Neuronal stem cell (in vitro differentiated cells): ENCODE results near the gene ZNF236.

ENCODE experiments used
- DNase-seq: peaks from one replicate; pipeline ENCODE4 v3.0.0-alpha.2; 2013; ENCODE audit warnings: low spot score
- H2AFZ ChIP-seq: one replicate; pipeline ENCODE4 v1.6.1; 2013; ENCODE audit warnings: mild to moderate bottlenecking, low read length, inconsistent platforms
- H2AK5ac ChIP-seq: 2 replicates; pipeline ENCODE4 v1.6.1; 2013; ENCODE audit warnings: low read depth, mild to moderate bottlenecking, inconsistent platforms, low read length, moderate library complexity, mixed read lengths
- H2BK120ac ChIP-seq: 2 replicates; pipeline ENCODE4 v1.6.1; 2013; ENCODE audit warnings: low read depth, mild to moderate bottlenecking, inconsistent platforms, low read length, moderate library complexity, mixed read lengths
- H2BK12ac ChIP-seq: one replicate; pipeline ENCODE4 v1.6.1; 2013; ENCODE audit warnings: low read length, inconsistent platforms
- H2BK15ac ChIP-seq: 2 replicates; pipeline ENCODE4 v1.6.1; 2013; ENCODE audit warnings: mild to moderate bottlenecking, low read length, inconsistent platforms, mixed read lengths
- H2BK5ac ChIP-seq: one replicate; pipeline ENCODE4 v1.6.1; 2013; ENCODE audit warnings: inconsistent platforms, mild to moderate bottlenecking, low read length, moderate library complexity
- H3K14ac ChIP-seq: one replicate; pipeline ENCODE4 v1.6.1; 2013; ENCODE audit warnings: low read length, inconsistent platforms
- H3K18ac ChIP-seq: 2 replicates; pipeline ENCODE4 v1.6.1; 2013; ENCODE audit warnings: low read length, inconsistent platforms
- H3K23ac ChIP-seq: 2 replicates; pipeline ENCODE4 v1.6.1; 2013; ENCODE audit warnings: low read depth, mild to moderate bottlenecking, mixed read lengths, low read length, inconsistent platforms; ENCODE audit not compliant: poor library complexity
- H3K27ac ChIP-seq: replicated peaks from 3 replicates; pipeline ENCODE4 v1.5.1; 2013; ENCODE audit warnings: low read length, inconsistent platforms
- H3K27me3 ChIP-seq, 3 experiments: 2 replicates each; pipeline ENCODE4 v1.6.1; 2013; ENCODE audit warnings: low read length in 3 of 3, mild to moderate bottlenecking in 2 of 3, inconsistent platforms in 1 of 3, low read depth in 1 of 3, mixed read lengths in 1 of 3, moderate library complexity in 1 of 3; ENCODE audit not compliant: control insufficient read depth in 3 of 3, insufficient read depth in 3 of 3
- H3K36me3 ChIP-seq, 2 donors: replicated peaks in 1 of 2; 2 replicates each; pipeline ENCODE4 v1.6.1; 2013; ENCODE audit warnings: low read length in 2 of 2; ENCODE audit not compliant: control insufficient read depth in 2 of 2, insufficient read depth in 2 of 2
- H3K4ac ChIP-seq: 2 replicates; pipeline ENCODE4 v1.6.1; 2013; ENCODE audit warnings: inconsistent platforms, mild to moderate bottlenecking, low read length, moderate library complexity
- H3K4me1 ChIP-seq, 2 donors: 1 replicate in 1 of 2; 2 replicates in 1 of 2; pipeline ENCODE4 v1.6.1; 2013; ENCODE audit warnings: low read length in 2 of 2, low read depth in 1 of 2; ENCODE audit not compliant: control insufficient read depth in 2 of 2, insufficient read depth in 1 of 2
- H3K4me2 ChIP-seq: one replicate; pipeline ENCODE4 v1.6.1; 2013; ENCODE audit warnings: mild to moderate bottlenecking, low read length, inconsistent platforms; ENCODE audit not compliant: insufficient read depth, poor library complexity, severe bottlenecking
- H3K4me3 ChIP-seq, 2 donors: 2 replicates each; pipeline ENCODE4 v1.5.1; 2013; ENCODE audit warnings: low read length in 2 of 2, mild to moderate bottlenecking in 2 of 2, inconsistent platforms in 1 of 2, moderate library complexity in 1 of 2
- H3K79me1 ChIP-seq: one replicate; pipeline ENCODE4 v1.6.1; 2013; ENCODE audit warnings: low read depth, mild to moderate bottlenecking, inconsistent platforms, low read length, moderate library complexity
- H3K9ac ChIP-seq: one replicate; pipeline ENCODE4 v1.6.1; 2013; ENCODE audit warnings: mild to moderate bottlenecking, low read depth, low read length, inconsistent platforms; ENCODE audit not compliant: poor library complexity
- H3K9me3 ChIP-seq, 2 donors: replicated peaks in 1 of 2; 2 replicates each; pipeline versions ENCODE3 to v1.6.1; 2013; ENCODE audit warnings: low read length in 2 of 2, mild to moderate bottlenecking in 2 of 2, inconsistent platforms in 1 of 2, low read depth in 1 of 2, mixed read lengths in 1 of 2, moderate library complexity in 1 of 2; ENCODE audit not compliant: control insufficient read depth in 2 of 2, insufficient read depth in 1 of 2
- H4K8ac ChIP-seq: one replicate; pipeline ENCODE4 v1.6.1; 2013; ENCODE audit warnings: low read depth, mild to moderate bottlenecking, inconsistent platforms, low read length, moderate library complexity
- H4K91ac ChIP-seq: one replicate; pipeline ENCODE4 v1.6.1; 2013; ENCODE audit warnings: low read length, low read depth, mild to moderate bottlenecking, inconsistent platforms; ENCODE audit not compliant: poor library complexity
- WGBS, 2 donors: extraction: QIAGEN DNeasy Blood & Tissue Kit; methylation state at CpG; one replicate each; pipeline ENCODE4 v1.1.7; 2013; ENCODE audit warnings: missing lambda C conversion rate in 2 of 2, mixed read lengths in 1 of 2; ENCODE audit not compliant: insufficient read length in 2 of 2, insufficient replicate concordance in 1 of 2; ENCODE audit errors: extremely low coverage in 2 of 2; 5-methylcytosine and 5-hydroxymethylcytosine counted together

ZNF236 gene

GRCh38 chr18:76824145-76824676 is 1.9 kb downstream of the ZNF236 start:
- Histone ChIP-seq H3K14ac (no peak overlapping the region), H2BK120ac (no peak overlapping the region), H2AFZ (no peak overlapping the region), H2BK15ac (no peak overlapping the region), H3K27ac (no peak overlapping the region), H3K27me3 (no peaks in the 10 kb centered on the region), H3K9me3 (peaks cover 0 to 9% of the 10 kb centered on the region in 2 donors), H3K9ac (no peak overlapping the region), H4K8ac (no peak overlapping the region), H3K79me1 (peaks cover 11% of the 10 kb centered on the region), H3K18ac (no peak overlapping the region), H3K4me1 (peaks cover 2 to 4% of the 10 kb centered on the region in 2 donors), H4K91ac (no peak overlapping the region), H3K4me2 (no peak overlapping the region), H2AK5ac (no peak overlapping the region), H3K4me3 (no peak overlapping the region), H3K4ac (no peak overlapping the region), H2BK12ac (no peak overlapping the region), H2BK5ac (no peak overlapping the region), H3K36me3 (peaks cover 0 to 14% of the 10 kb centered on the region in 2 donors), H3K23ac (no peak overlapping the region)
- WGBS, 2 donors: no CpG with 5 or more reads among the region's 12 CpGs
- DNase-seq: no peak

- H2BK12ac ChIP-seq: no peak overlapping the region
- H3K79me1 ChIP-seq: peaks cover 11% of the 10 kb centered on the region
- H3K4ac ChIP-seq: no peak overlapping the region
- H3K27ac ChIP-seq: no peak overlapping the region
- no peak overlapping the region for H2BK120ac ChIP-seq
- H3K27me3 ChIP-seq: no peaks in the 10 kb centered on the region
- no peak overlapping the region for H3K4me3 ChIP-seq
- no peak overlapping the region for H2AFZ ChIP-seq
- peaks cover 0 to 6% of the 10 kb centered on the region in 2 donors for H3K9me3 ChIP-seq
- peaks cover 0 to 9% of the 10 kb centered on the region in 2 donors for H3K36me3 ChIP-seq
- peaks cover 2 to 4% of the 10 kb centered on the region in 2 donors for H3K4me1 ChIP-seq
- no peak overlapping the region for H3K23ac ChIP-seq
- H3K9ac ChIP-seq: no peak overlapping the region
- H3K14ac ChIP-seq: no peak overlapping the region
- no peak overlapping the region for H2AK5ac ChIP-seq
- H3K4me2 ChIP-seq: no peak overlapping the region
- H4K91ac ChIP-seq: no peak overlapping the region
- no peak overlapping the region for H4K8ac ChIP-seq
- H3K18ac ChIP-seq: no peak overlapping the region
- DNase-seq: no peak
- H2BK15ac ChIP-seq: no peak overlapping the region
- no peak overlapping the region for H2BK5ac ChIP-seq
- no CpG with 5 or more reads among the region's 5 CpGs for WGBS, 2 donors
Measured at GRCh38 chr18:76824754-76825153, 2.4 kb downstream of the ZNF236 start.

GRCh38 chr18:76827205-76828200 is 5.1 kb downstream of the ZNF236 start:
- no peak overlapping the region for H3K4me2 ChIP-seq
- no peak overlapping the region for H2BK12ac ChIP-seq
- H3K4ac ChIP-seq: no peak overlapping the region
- H2AK5ac ChIP-seq: no peak overlapping the region
- DNase-seq: no peak
- no peak overlapping the region for H4K91ac ChIP-seq
- no CpG with 5 or more reads among the region's 11 CpGs for WGBS, 2 donors
- H3K9ac ChIP-seq: no peak overlapping the region
- H2BK5ac ChIP-seq: no peak overlapping the region
- peaks cover 6% of the 10 kb centered on the region for H3K79me1 ChIP-seq
- H2AFZ ChIP-seq: no peak overlapping the region
- H3K18ac ChIP-seq: no peak overlapping the region
- H3K4me3 ChIP-seq: no peak overlapping the region
- peaks cover 2 to 4% of the 10 kb centered on the region in 2 donors for H3K4me1 ChIP-seq
- H4K8ac ChIP-seq: no peak overlapping the region
- H3K23ac ChIP-seq: no peak overlapping the region
- H2BK15ac ChIP-seq: no peak overlapping the region
- H3K27me3 ChIP-seq: no peaks in the 10 kb centered on the region
- no peak overlapping the region for H3K27ac ChIP-seq
- no peaks in the 10 kb centered on the region for H3K36me3 ChIP-seq
- H2BK120ac ChIP-seq: no peak overlapping the region
- peaks cover 0 to 3% of the 10 kb centered on the region in 2 donors for H3K9me3 ChIP-seq
- no peak overlapping the region for H3K14ac ChIP-seq

- H4K91ac ChIP-seq: no peak overlapping the region
- no CpG with 5 or more reads among the region's 6 CpGs for WGBS, 2 donors
- H3K9me3 ChIP-seq: peaks cover 0 to 3% of the 10 kb centered on the region in 2 donors
- H2BK5ac ChIP-seq: no peak overlapping the region
- H2BK120ac ChIP-seq: no peak overlapping the region
- H3K79me1 ChIP-seq: peaks cover 1% of the 10 kb centered on the region
- no peak overlapping the region for H2BK15ac ChIP-seq
- no peak overlapping the region for H3K4me2 ChIP-seq
- no peak overlapping the region for H3K23ac ChIP-seq
- no peak overlapping the region for H3K18ac ChIP-seq
- no peak overlapping the region for H2AFZ ChIP-seq
- no peak overlapping the region for H2AK5ac ChIP-seq
- H3K27me3 ChIP-seq: no peaks in the 10 kb centered on the region
- no peaks in the 10 kb centered on the region for H3K36me3 ChIP-seq
- H3K4me3 ChIP-seq: no peak overlapping the region
- H3K27ac ChIP-seq: no peak overlapping the region
- DNase-seq: no peak
- H2BK12ac ChIP-seq: no peak overlapping the region
- no peak overlapping the region for H3K4ac ChIP-seq
- H4K8ac ChIP-seq: no peak overlapping the region
- H3K14ac ChIP-seq: no peak overlapping the region
- peaks cover 0 to 5% of the 10 kb centered on the region in 2 donors for H3K4me1 ChIP-seq
- H3K9ac ChIP-seq: no peak overlapping the region
Measured at GRCh38 chr18:76834379-76834778, 12.0 kb downstream of the ZNF236 start.
